HepG2 (cell line): ENCODE results near the gene RNF182. TPM values are rescaled to one million over a fixed set of nuclear protein-coding genes. Genes with fewer than 3 reads are reported as not detected.

ENCODE experiments used
- ATAC-seq: fragments of 200-7000 bp; cut with Tn5 transposase; 3 replicates; pipeline ENCODE4 v1.9.1; 2020; ENCODE audit warnings: mild to moderate bottlenecking, moderate library complexity
- BruUV-seq: library from RNA; stranded (reverse); fragments of 400-500 nt; replicated peaks from 2 replicates; lab custom pipeline; 2021; lab: Mats Ljungman, UMichigan
- CTCF ChIA-PET: fragments of 300-600 bp; formaldehyde crosslinking; extraction: SDS; loops from one replicate; lab custom pipeline; 2021; ENCODE audit warnings: low total read pairs, inconsistent platforms, low intra/inter-chr PET ratio; lab: Yijun Ruan, JAX
- POLR2A ChIA-PET: fragments of 350-600 bp; sonication (Branson Sonifier 250); formaldehyde crosslinking; loops from one replicate; lab custom pipeline; 2020; ENCODE audit warnings: antibody characterized with exemption, inconsistent platforms; lab: Yijun Ruan, JAX
- DNase-seq: peaks from one replicate; pipeline ENCODE4 v3.0.0-alpha.2; 2015; ENCODE audit warnings: low spot score
- FAIRE-seq: peaks from 3 replicates; lab custom pipeline; 2011; peaks lifted over from hg19 to GRCh38; lab: Jason Lieb, UNC
- H2AFZ ChIP-seq: one replicate; pipeline ENCODE4 v1.6.1; 2011; ENCODE audit warnings: low read length, inconsistent platforms
- H3K27ac ChIP-seq: fragments of 300-600 bp; 3 replicates; pipeline ENCODE4 v1.8.0; 2011; ENCODE audit warnings: mixed run types, mild to moderate bottlenecking, mixed read lengths, low read length, inconsistent platforms; ENCODE audit not compliant: insufficient read depth; ENCODE audit errors: extremely low read length
- H3K27me3 ChIP-seq, 2 experiments: fragments of 200-600 bp in 1 of 2; 2 replicates in 1 of 2; 3 replicates in 1 of 2; pipeline versions ENCODE4 v1.6.0 to v1.8.0; 2011; ENCODE audit warnings: low read length in 2 of 2, mild to moderate bottlenecking in 2 of 2, moderate library complexity in 2 of 2, inconsistent platforms in 1 of 2; ENCODE audit not compliant: insufficient read depth in 2 of 2, control insufficient read depth in 1 of 2
- H3K36me3 ChIP-seq, 2 experiments: fragments of 200-600 bp in 1 of 2; replicated peaks in 1 of 2; 2 replicates in 1 of 2; 3 replicates in 1 of 2; pipeline versions ENCODE4 v1.5.1 to v1.8.0; 2011; ENCODE audit warnings: low read length in 2 of 2, inconsistent platforms in 1 of 2; ENCODE audit not compliant: insufficient read depth in 2 of 2, control insufficient read depth in 1 of 2
- H3K4me1 ChIP-seq: 2 replicates; pipeline ENCODE4 v1.5.1; 2012; ENCODE audit warnings: low read length, inconsistent platforms; ENCODE audit not compliant: insufficient read depth
- H3K4me2 ChIP-seq: 2 replicates; pipeline ENCODE4 v1.6.0; 2011; ENCODE audit warnings: low read depth, low read length, inconsistent platforms
- H3K4me3 ChIP-seq, 3 experiments: fragments of 200-600 bp in 1 of 3; sonication (generic), shearing (Covaris generic) in 1 of 3; replicated peaks in 1 of 3; 2 replicates each; pipeline ENCODE4 v1.5.1; 2011 to 2016; ENCODE audit warnings: low read length in 3 of 3, inconsistent platforms in 2 of 3, low read depth in 2 of 3, mild to moderate bottlenecking in 2 of 3, control low read depth in 1 of 3, mixed read lengths in 1 of 3; ENCODE audit not compliant: insufficient read depth in 1 of 3
- H3K79me2 ChIP-seq: one replicate; pipeline ENCODE4 v1.6.1; 2011; ENCODE audit warnings: low read length, inconsistent platforms; ENCODE audit not compliant: insufficient read depth
- H3K9ac ChIP-seq: 2 replicates; pipeline ENCODE4 v1.6.0; 2011; ENCODE audit warnings: mild to moderate bottlenecking, low read depth, low read length, inconsistent platforms; ENCODE audit not compliant: insufficient read depth
- H3K9me3 ChIP-seq: 2 replicates; pipeline ENCODE4 v1.5.1; 2012; ENCODE audit warnings: mild to moderate bottlenecking, low read length
- H4K20me1 ChIP-seq: 2 replicates; pipeline ENCODE4 v1.6.0; 2011; ENCODE audit warnings: inconsistent platforms, mild to moderate bottlenecking, low read length, moderate library complexity; ENCODE audit not compliant: insufficient read depth
- ASH2L ChIP-seq: fragments of 300-600, 200-600 bp; sonication (generic); IDR thresholded peaks from 2 replicates; pipeline ENCODE4 v1.7.0; 2017; ENCODE audit warnings: low read depth, mild to moderate bottlenecking, moderate library complexity, mixed read lengths, low read length; ENCODE audit not compliant: insufficient read length
- CCAR2 ChIP-seq: fragments of 200-400 bp; formaldehyde crosslinking; optimal IDR thresholded peaks from 2 replicates; pipeline ENCODE3; 2018; ENCODE audit warnings: low read depth, mild to moderate bottlenecking, low read length, moderate library complexity
- MIXL1 ChIP-seq: IDR thresholded peaks from 2 replicates; pipeline ENCODE4 v1.6.1; 2016
- RAD21 ChIP-seq: fragments of 450-650 bp; formaldehyde crosslinking; IDR thresholded peaks from 2 replicates; pipeline ENCODE4 v1.5.0; 2020; ENCODE audit warnings: mild to moderate bottlenecking
- SMC3 ChIP-seq: IDR thresholded peaks from 2 replicates; pipeline ENCODE4 v1.6.1; 2011; ENCODE audit warnings: low read length, improper control_type of control experiment
- STAG1 ChIP-seq: sonication (generic); formaldehyde crosslinking; IDR thresholded peaks from 2 replicates; pipeline ENCODE4 v1.4.0; 2020; ENCODE audit warnings: missing genetic modification reagents
- ZBTB38 ChIP-seq: sonication (generic); formaldehyde crosslinking; IDR thresholded peaks from 2 replicates; pipeline ENCODE4 v1.5.1; 2020; ENCODE audit warnings: mild to moderate bottlenecking, missing genetic modification reagents
- ZNF557 ChIP-seq: sonication (generic); formaldehyde crosslinking; IDR thresholded peaks from 2 replicates; pipeline ENCODE4 v1.4.0; 2020; ENCODE audit warnings: missing genetic modification reagents
- ZNF772 ChIP-seq: sonication (generic); formaldehyde crosslinking; IDR thresholded peaks from 2 replicates; pipeline ENCODE4 v1.5.0; 2020; ENCODE audit warnings: mild to moderate bottlenecking, missing genetic modification reagents
- ZNF773 ChIP-seq: sonication (generic); formaldehyde crosslinking; IDR thresholded peaks from 2 replicates; pipeline ENCODE4 v1.4.0; 2020; ENCODE audit warnings: missing genetic modification reagents, borderline replicate concordance
- WGBS: methylation state at CpG from one replicate; pipeline ENCODE4 v1.1.6; 2017; ENCODE audit warnings: low lambda C conversion rate; 5-methylcytosine and 5-hydroxymethylcytosine counted together
- in situ Hi-C: cut with HindIII; loops from 2 replicates; pipeline ENCODE4 v1.10.0; 2017; ENCODE audit warnings: low pct_unique_long_range_greater_than_20kb; ENCODE audit not compliant: extremely low pct_ligation_motif_present
- intact Hi-C: fragments of 100-400 bp; cut with micrococcal nuclease; formaldehyde crosslinking; loops from one replicate; pipeline ENCODE4 v1.10.0; 2022; ENCODE audit not compliant: unreplicated experiment
- polyA plus RNA-seq, 8 experiments: library from polyadenylated mRNA; depleted of rRNA in 3 of 8; stranded (reverse) in 7 of 8; unstranded in 1 of 8; fragments of >200 nt; fragmentation: Illumina TruSeq in 4 of 8; extraction: Trizol in 4 of 8; gene quantifications; 2 replicates each; pipeline versions ENCODE4 v1.2.1 to v1.2.3, GENCODE V29; 2011 to 2016; ENCODE audit warnings: low read depth in 4 of 8, missing spikeins in 1 of 8, mixed read lengths in 1 of 8; ENCODE audit not compliant: insufficient read depth in 1 of 8
- total RNA-seq, 5 experiments: library from RNA; depleted of rRNA; stranded (reverse); fragments of >200 nt; fragmentation: Illumina TruSeq; extraction: Trizol; gene quantifications; 2 replicates each; pipeline ENCODE4 v1.2.3, GENCODE V29; 2016; ENCODE audit warnings: low read depth in 1 of 5
- TF ChIP-seq, protein P1 (sequence below): sonication (generic); formaldehyde crosslinking; IDR thresholded peaks from 2 replicates; pipeline ENCODE4 v1.8.0; 2022; ENCODE audit warnings: missing genetic modification reagents, mild to moderate bottlenecking, moderate library complexity, borderline replicate concordance
- TF ChIP-seq, protein P2 (sequence below): IDR thresholded peaks from 2 replicates; pipeline ENCODE4 v1.6.1; 2012; ENCODE audit warnings: low read depth, low read length, improper control_type of control experiment
- TF ChIP-seq, protein P3 (sequence below): sonication (generic); formaldehyde crosslinking; IDR thresholded peaks from 2 replicates; pipeline ENCODE4 v1.5.0; 2020; ENCODE audit warnings: mild to moderate bottlenecking, missing genetic modification reagents, moderate library complexity

Gene RNF182
- total and polyA plus RNA-seq, 2 of the 13 experiments (the other 11 are each of a cell fraction or from before 2014, with no cell fraction given): not detected

DNA sequence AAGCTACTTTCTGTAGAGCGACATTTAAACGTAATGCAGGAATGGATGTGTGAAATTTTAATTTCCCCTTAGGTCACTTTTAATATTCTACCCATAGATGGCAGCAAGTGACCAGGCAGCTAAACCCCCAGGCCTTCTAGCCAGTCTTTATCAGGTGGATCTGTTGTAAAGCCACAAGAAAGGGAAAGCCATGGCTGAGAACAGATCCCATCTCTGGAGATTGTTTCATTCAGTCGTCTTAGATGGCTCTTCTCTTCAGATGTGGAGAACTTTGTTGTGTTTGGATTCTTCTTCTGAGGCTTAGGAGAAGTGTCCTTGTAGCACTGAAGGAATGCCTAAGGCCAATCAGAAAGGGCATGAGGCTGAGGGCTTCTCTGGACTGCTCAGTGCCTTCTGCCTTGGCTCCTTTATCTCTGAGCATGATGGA lies 15.8 kb upstream of the RNF182 start:
- in situ Hi-C loops: loop anchor here (5.0 kb wide), 2 partner anchors 153 to 233 kb away; no protein-coding TSS in a partner anchor
- no peaks in the 10 kb centered on the region for H4K20me1 ChIP-seq
- H3K4me2 ChIP-seq: no peak overlapping the region
- POLR2A ChIA-PET: no interaction called here
- intact Hi-C loops: loop anchor here (1.0 to 2.0 kb wide), 3 partner anchors 94 to 158 kb away; no protein-coding TSS in a partner anchor
- ATAC-seq (peak; percentile 88), FAIRE-seq (peak; percentile 64), DNase-seq (peak; percentile 55)
- H3K27me3 ChIP-seq: no peaks in the 10 kb centered on the region
- WGBS: 2% methylated on average over 3 of the region's 3 CpGs
- no TSS peak for BruUV-seq
- CTCF ChIA-PET: interaction anchor here (0.7 to 3.0 kb wide), 4 partner anchors 114 to 235 kb away, joined by 3 to 29 read pairs (median 16); no protein-coding TSS in a partner anchor
- H3K4me3 ChIP-seq: no peak overlapping the region
- no peak overlapping the region for H3K9ac ChIP-seq
- no peaks in the 10 kb centered on the region for H3K36me3 ChIP-seq
- H3K79me2 ChIP-seq: no peaks in the 10 kb centered on the region
- H2AFZ ChIP-seq: no peak overlapping the region
- no peak for TF ChIP-seq ZBTB38 (CRISPR knock-in tag)
- TF ChIP-seq ZNF772 (CRISPR knock-in tag): no peak
- TF ChIP-seq, protein P1, sequence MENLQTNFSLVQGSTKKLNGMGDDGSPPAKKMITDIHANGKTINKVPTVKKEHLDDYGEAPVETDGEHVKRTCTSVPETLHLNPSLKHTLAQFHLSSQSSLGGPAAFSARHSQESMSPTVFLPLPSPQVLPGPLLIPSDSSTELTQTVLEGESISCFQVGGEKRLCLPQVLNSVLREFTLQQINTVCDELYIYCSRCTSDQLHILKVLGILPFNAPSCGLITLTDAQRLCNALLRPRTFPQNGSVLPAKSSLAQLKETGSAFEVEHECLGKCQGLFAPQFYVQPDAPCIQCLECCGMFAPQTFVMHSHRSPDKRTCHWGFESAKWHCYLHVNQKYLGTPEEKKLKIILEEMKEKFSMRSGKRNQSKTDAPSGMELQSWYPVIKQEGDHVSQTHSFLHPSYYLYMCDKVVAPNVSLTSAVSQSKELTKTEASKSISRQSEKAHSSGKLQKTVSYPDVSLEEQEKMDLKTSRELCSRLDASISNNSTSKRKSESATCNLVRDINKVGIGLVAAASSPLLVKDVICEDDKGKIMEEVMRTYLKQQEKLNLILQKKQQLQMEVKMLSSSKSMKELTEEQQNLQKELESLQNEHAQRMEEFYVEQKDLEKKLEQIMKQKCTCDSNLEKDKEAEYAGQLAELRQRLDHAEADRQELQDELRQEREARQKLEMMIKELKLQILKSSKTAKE (CRISPR knock-in tag): no peak
- peak; percentile 85 for TF ChIP-seq STAG1
- TF ChIP-seq, protein P2, sequence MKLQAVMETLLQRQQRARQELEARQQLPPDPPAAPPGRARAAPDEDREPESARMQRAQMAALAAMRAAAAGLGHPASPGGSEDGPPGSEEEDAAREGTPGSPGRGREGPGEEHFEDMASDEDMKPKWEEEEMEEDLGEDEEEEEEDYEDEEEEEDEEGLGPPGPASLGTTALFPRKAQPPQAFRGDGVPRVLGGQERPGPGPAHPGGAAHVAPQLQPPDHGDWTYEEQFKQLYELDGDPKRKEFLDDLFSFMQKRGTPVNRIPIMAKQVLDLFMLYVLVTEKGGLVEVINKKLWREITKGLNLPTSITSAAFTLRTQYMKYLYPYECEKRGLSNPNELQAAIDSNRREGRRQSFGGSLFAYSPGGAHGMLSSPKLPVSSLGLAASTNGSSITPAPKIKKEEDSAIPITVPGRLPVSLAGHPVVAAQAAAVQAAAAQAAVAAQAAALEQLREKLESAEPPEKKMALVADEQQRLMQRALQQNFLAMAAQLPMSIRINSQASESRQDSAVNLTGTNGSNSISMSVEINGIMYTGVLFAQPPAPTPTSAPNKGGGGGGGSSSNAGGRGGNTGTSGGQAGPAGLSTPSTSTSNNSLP: 0 out of 2 replicates have a peak, but pooled peaks have one; percentile 35
- no peak for TF ChIP-seq CCAR2
- no peak for TF ChIP-seq ASH2L
- no peak for TF ChIP-seq ZNF557
- peak; percentile 22; the same call in 1 of the 2 replicates for TF ChIP-seq MIXL1 (CRISPR knock-in tag)
- TF ChIP-seq RAD21 (CRISPR knock-in tag): peak; percentile 78
- no peak for TF ChIP-seq ZNF773 (CRISPR knock-in tag)
- TF ChIP-seq, protein P3, sequence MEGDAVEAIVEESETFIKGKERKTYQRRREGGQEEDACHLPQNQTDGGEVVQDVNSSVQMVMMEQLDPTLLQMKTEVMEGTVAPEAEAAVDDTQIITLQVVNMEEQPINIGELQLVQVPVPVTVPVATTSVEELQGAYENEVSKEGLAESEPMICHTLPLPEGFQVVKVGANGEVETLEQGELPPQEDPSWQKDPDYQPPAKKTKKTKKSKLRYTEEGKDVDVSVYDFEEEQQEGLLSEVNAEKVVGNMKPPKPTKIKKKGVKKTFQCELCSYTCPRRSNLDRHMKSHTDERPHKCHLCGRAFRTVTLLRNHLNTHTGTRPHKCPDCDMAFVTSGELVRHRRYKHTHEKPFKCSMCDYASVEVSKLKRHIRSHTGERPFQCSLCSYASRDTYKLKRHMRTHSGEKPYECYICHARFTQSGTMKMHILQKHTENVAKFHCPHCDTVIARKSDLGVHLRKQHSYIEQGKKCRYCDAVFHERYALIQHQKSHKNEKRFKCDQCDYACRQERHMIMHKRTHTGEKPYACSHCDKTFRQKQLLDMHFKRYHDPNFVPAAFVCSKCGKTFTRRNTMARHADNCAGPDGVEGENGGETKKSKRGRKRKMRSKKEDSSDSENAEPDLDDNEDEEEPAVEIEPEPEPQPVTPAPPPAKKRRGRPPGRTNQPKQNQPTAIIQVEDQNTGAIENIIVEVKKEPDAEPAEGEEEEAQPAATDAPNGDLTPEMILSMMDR (CRISPR knock-in tag): peak; percentile 86
- TF ChIP-seq SMC3: peak; percentile 75
- TF ChIP-seq, all 625 proteins: peak for 6
- H3K4me1 ChIP-seq: no peaks in the 10 kb centered on the region
- H3K9me3 ChIP-seq: no peaks in the 10 kb centered on the region
- H3K27ac ChIP-seq: no peak overlapping the region
